ENCODE results near the gene JAK1. TPM values are rescaled to one million over a fixed set of nuclear protein-coding genes. Genes with fewer than 3 reads are reported as not detected.

JAK1 gene
- total RNA-seq, 1 experiment from 2014 or later: 138 TPM

- in situ Hi-C loops (cut with HindIII; ENCODE audit: low pct_unique_long_range_greater_than_20kb, low sequenced_read_pairs) (no loop called here), intact Hi-C loops (cut with micrococcal nuclease; ENCODE audit: unreplicated experiment) (no loop called here)
- TSS peak; percentile 1 for BruUV-seq (replicated peaks)
- Histone ChIP-seq H3K4me1 (ENCODE audit: control insufficient read depth, insufficient read depth, low read length) (peaks cover 64% of the 10 kb centered on the region), H3K9me3 (ENCODE audit: control insufficient read depth, insufficient read depth, low read depth, low read length) (no peaks in the 10 kb centered on the region), H3K36me3 (ENCODE audit: control insufficient read depth, insufficient read depth, low read length) (no peaks in the 10 kb centered on the region), H3K4me3 (ENCODE audit: low read depth in 2 of 2, low read length in 2 of 2) (no peak overlapping the region), H3K27ac (ENCODE audit: low read length) (no peak overlapping the region), H3K27me3 (ENCODE audit: control insufficient read depth, insufficient read depth, low read length) (no peaks in the 10 kb centered on the region)
- no peak for ATAC-seq
- ChIA-PET CTCF (no interaction called here), POLR2A (no interaction called here)
- TF ChIP-seq POLR2AphosphoS5 (IDR thresholded peaks at IDR 0.05; ENCODE audit: low read depth, low read length): no peak
- TF ChIP-seq REST (IDR thresholded peaks at IDR 0.05; ENCODE audit: insufficient read depth in 1 of 2, low read depth in 2 of 2, low read length in 1 of 2): no peak
- no peak for TF ChIP-seq CTCF (IDR thresholded peaks at IDR 0.05)
- TF ChIP-seq SIN3A (IDR thresholded peaks at IDR 0.05; ENCODE audit: borderline replicate concordance, insufficient read depth, low read depth, low read length): no peak
- no peak for TF ChIP-seq TCF7L2 (IDR thresholded peaks at IDR 0.05; ENCODE audit: low read depth, low read length)
- DNase-seq (ENCODE audit: low read depth, low spot score): no peak
Observed at GRCh38 chr1:64960731-64961130, 5.6 kb downstream of the JAK1 start.

- POLR2A ChIA-PET: no interaction called here
- intact Hi-C loops (cut with micrococcal nuclease; ENCODE audit: unreplicated experiment): no loop called here
- ATAC-seq (no peak), DNase-seq (ENCODE audit: low read depth, low spot score) (no peak)
- TF ChIP-seq TCF7L2 (IDR thresholded peaks at IDR 0.05; ENCODE audit: low read depth, low read length) (no peak), POLR2AphosphoS5 (IDR thresholded peaks at IDR 0.05; ENCODE audit: low read depth, low read length) (no peak), SIN3A (IDR thresholded peaks at IDR 0.05; ENCODE audit: borderline replicate concordance, insufficient read depth, low read depth, low read length) (no peak), CTCF (IDR thresholded peaks at IDR 0.05) (no peak), REST (IDR thresholded peaks at IDR 0.05; ENCODE audit: insufficient read depth in 1 of 2, low read depth in 2 of 2, low read length in 1 of 2) (no peak)
- no peaks in the 10 kb centered on the region for H3K36me3 ChIP-seq (ENCODE audit: control insufficient read depth, insufficient read depth, low read length)
- no peaks in the 10 kb centered on the region for H3K27me3 ChIP-seq (ENCODE audit: control insufficient read depth, insufficient read depth, low read length)
- no peak overlapping the region for H3K4me3 ChIP-seq (ENCODE audit: low read depth in 2 of 2, low read length in 2 of 2)
- BruUV-seq (replicated peaks): no TSS peak
- H3K27ac ChIP-seq (ENCODE audit: low read length): no peak overlapping the region
- CTCF ChIA-PET: no interaction called here
- peaks cover 71% of the 10 kb centered on the region for H3K4me1 ChIP-seq (ENCODE audit: control insufficient read depth, insufficient read depth, low read length)
- no peaks in the 10 kb centered on the region for H3K9me3 ChIP-seq (ENCODE audit: control insufficient read depth, insufficient read depth, low read depth, low read length)
- in situ Hi-C loops (cut with HindIII; ENCODE audit: low pct_unique_long_range_greater_than_20kb, low sequenced_read_pairs): no loop called here
Observed at GRCh38 chr1:64959986-64960385, 6.4 kb downstream of the JAK1 start.

Data from Panc1 (cell line).